ENCODE results near the gene ACADVL.

Gene ACADVL

GRCh38 chr17:7190276-7190917 is 29.3 kb upstream of the ACADVL start:
- H4K20me1 ChIP-seq (ENCODE audit: low read depth, low read length), result no peaks in the 10 kb centered on the region
- no peaks in the 10 kb centered on the region for H3K9me2 ChIP-seq (replicated peaks; ENCODE audit: insufficient read depth, low read length)
- no peaks in the 10 kb centered on the region for H3F3A ChIP-seq (ENCODE audit: insufficient read depth)
- H3K79me2 ChIP-seq (ENCODE audit: insufficient read depth, low read length), result no peaks in the 10 kb centered on the region
- no peaks in the 10 kb centered on the region for H3K9me3 ChIP-seq (ENCODE audit: insufficient read depth, low read length)
- no peaks in the 10 kb centered on the region for H3K27me3 ChIP-seq (ENCODE audit: low read length)
- H3K4me3 ChIP-seq (ENCODE audit: insufficient read depth, low read length, poor library complexity, severe bottlenecking), result no peak overlapping the region
- H3K36me3 ChIP-seq (ENCODE audit: low read length), result no peaks in the 10 kb centered on the region
- H3K9ac ChIP-seq (ENCODE audit: low read length), result no peak overlapping the region
- H2AFZ ChIP-seq (ENCODE audit: low read depth, low read length, severe bottlenecking), result no peak overlapping the region
- no peak overlapping the region for H3K27ac ChIP-seq (ENCODE audit: low read depth, low read length)
- TF ChIP-seq CTCF (IDR thresholded peaks at IDR 0.05; ENCODE audit: insufficient read depth, low read length, poor library complexity, severe bottlenecking) (no peak), EZH2phosphoT487 (conservative IDR thresholded peaks at IDR 0.05; ENCODE audit: low read length) (no peak)
- H3K4me2 ChIP-seq (ENCODE audit: low read depth, low read length, poor library complexity, severe bottlenecking), result no peak overlapping the region

- H2AFZ ChIP-seq (ENCODE audit: low read depth, low read length, severe bottlenecking), result no peak overlapping the region
- H3K4me3 ChIP-seq (ENCODE audit: insufficient read depth, low read length, poor library complexity, severe bottlenecking), result no peak overlapping the region
- no peaks in the 10 kb centered on the region for H3K9me3 ChIP-seq (ENCODE audit: insufficient read depth, low read length)
- TF ChIP-seq EZH2phosphoT487 (conservative IDR thresholded peaks at IDR 0.05; ENCODE audit: low read length) (no peak), CTCF (IDR thresholded peaks at IDR 0.05; ENCODE audit: insufficient read depth, low read length, poor library complexity, severe bottlenecking) (no peak)
- no peaks in the 10 kb centered on the region for H3K9me2 ChIP-seq (replicated peaks; ENCODE audit: insufficient read depth, low read length)
- H3K27me3 ChIP-seq (ENCODE audit: low read length), result no peaks in the 10 kb centered on the region
- no peaks in the 10 kb centered on the region for H3K79me2 ChIP-seq (ENCODE audit: insufficient read depth, low read length)
- no peak overlapping the region for H3K4me2 ChIP-seq (ENCODE audit: low read depth, low read length, poor library complexity, severe bottlenecking)
- no peaks in the 10 kb centered on the region for H4K20me1 ChIP-seq (ENCODE audit: low read depth, low read length)
- H3F3A ChIP-seq (ENCODE audit: insufficient read depth), result no peaks in the 10 kb centered on the region
- no peak overlapping the region for H3K27ac ChIP-seq (ENCODE audit: low read depth, low read length)
- H3K9ac ChIP-seq (ENCODE audit: low read length), result no peak overlapping the region
- H3K36me3 ChIP-seq (ENCODE audit: low read length), result no peaks in the 10 kb centered on the region
Measured at GRCh38 chr17:7191069-7191468, 28.7 kb upstream of the ACADVL start.

GRCh38 chr17:7191571-7192270 is 28.0 kb upstream of the ACADVL start:
- Histone ChIP-seq H3K9ac (ENCODE audit: low read length) (no peak overlapping the region), H3K27me3 (ENCODE audit: low read length) (no peaks in the 10 kb centered on the region), H3K27ac (ENCODE audit: low read depth, low read length) (no peak overlapping the region), H2AFZ (ENCODE audit: low read depth, low read length, severe bottlenecking) (no peak overlapping the region), H3K36me3 (ENCODE audit: low read length) (no peaks in the 10 kb centered on the region), H3K9me3 (ENCODE audit: insufficient read depth, low read length) (no peaks in the 10 kb centered on the region), H3K79me2 (ENCODE audit: insufficient read depth, low read length) (no peaks in the 10 kb centered on the region), H4K20me1 (ENCODE audit: low read depth, low read length) (no peaks in the 10 kb centered on the region), H3K9me2 (replicated peaks; ENCODE audit: insufficient read depth, low read length) (no peaks in the 10 kb centered on the region), H3K4me3 (ENCODE audit: insufficient read depth, low read length, poor library complexity, severe bottlenecking) (no peak overlapping the region), H3F3A (ENCODE audit: insufficient read depth) (no peaks in the 10 kb centered on the region), H3K4me2 (ENCODE audit: low read depth, low read length, poor library complexity, severe bottlenecking) (no peak overlapping the region)
- no peak for TF ChIP-seq EZH2phosphoT487 (conservative IDR thresholded peaks at IDR 0.05; ENCODE audit: low read length)
